GM21367 (cell line): Measurements from ENCODE around the gene CASP4.

Experiments
- ATAC-seq: cut with Tn5 transposase; IDR thresholded peaks from one replicate; pipeline ENCODE4 v1.9.1; 2021; ENCODE audit not compliant: unreplicated experiment

CASP4 gene

GRCh38 chr11:104895634-104896033, 72.7 kb downstream of the CASP4 start:
- ATAC-seq = no peak

- ATAC-seq = no peak
Observed at GRCh38 chr11:104893876-104894275, 74.5 kb downstream of the CASP4 start.
